ENCODE results near the gene NECTIN1.

DNA sequence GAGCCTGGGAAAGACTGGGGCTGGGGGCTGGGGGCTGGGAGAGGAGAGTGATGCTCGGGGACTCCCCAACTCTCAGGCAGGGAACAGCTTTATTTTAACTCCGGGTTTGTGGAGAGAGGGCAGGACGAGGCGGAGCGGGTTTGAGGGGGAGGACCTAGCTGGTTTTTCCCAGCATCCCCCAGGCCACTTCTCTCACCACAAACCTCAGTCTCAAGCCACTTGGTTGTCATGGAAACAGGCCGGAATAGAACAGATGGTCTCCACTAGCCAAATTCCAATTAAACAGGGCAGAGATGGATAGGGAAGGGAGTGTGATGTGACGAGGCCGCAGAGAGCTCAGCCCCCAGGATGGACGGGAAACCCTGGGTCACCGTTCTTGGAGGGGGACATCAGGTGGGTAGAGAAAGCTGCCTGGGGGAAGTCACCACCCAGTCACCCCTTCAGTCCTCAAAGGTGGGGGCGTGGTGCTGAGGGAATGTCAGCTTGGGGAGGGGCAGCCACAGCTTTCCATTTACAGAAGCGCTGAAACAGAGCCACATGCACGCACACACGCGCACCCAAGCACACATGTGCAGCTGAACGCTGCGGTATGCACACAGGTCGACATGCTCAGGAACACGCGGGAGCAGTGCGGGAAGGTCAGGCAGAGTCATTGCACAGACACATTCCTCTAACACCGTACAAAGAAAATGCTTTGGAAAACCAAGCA lies 19.2 kb downstream of the NECTIN1 start:
- TF ChIP-seq, protein P1, sequence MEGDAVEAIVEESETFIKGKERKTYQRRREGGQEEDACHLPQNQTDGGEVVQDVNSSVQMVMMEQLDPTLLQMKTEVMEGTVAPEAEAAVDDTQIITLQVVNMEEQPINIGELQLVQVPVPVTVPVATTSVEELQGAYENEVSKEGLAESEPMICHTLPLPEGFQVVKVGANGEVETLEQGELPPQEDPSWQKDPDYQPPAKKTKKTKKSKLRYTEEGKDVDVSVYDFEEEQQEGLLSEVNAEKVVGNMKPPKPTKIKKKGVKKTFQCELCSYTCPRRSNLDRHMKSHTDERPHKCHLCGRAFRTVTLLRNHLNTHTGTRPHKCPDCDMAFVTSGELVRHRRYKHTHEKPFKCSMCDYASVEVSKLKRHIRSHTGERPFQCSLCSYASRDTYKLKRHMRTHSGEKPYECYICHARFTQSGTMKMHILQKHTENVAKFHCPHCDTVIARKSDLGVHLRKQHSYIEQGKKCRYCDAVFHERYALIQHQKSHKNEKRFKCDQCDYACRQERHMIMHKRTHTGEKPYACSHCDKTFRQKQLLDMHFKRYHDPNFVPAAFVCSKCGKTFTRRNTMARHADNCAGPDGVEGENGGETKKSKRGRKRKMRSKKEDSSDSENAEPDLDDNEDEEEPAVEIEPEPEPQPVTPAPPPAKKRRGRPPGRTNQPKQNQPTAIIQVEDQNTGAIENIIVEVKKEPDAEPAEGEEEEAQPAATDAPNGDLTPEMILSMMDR (conservative IDR thresholded peaks at IDR 0.05; ENCODE audit: low read length): no peak
- TF ChIP-seq EZH2phosphoT487 (IDR thresholded peaks at IDR 0.05; ENCODE audit: borderline replicate concordance, low read depth, low read length): no peak

Measured in OCI-LY7 (cell line).